Activated naive CD4-positive, alpha-beta T cell treated with Interleukin-2 at 50 U/mL for 16 hours (primary cell): ENCODE data around the gene SIPA1L3.
"Not testable (repeated sequence)": the region's sequence is repeated elsewhere in the genome, so short reads cannot be mapped to it uniquely, and the experiment has no call there.

ENCODE experiments used
- DNase-seq: peaks from one replicate; pipeline ENCODE4 v3.0.0-alpha.2; 2020

SIPA1L3 gene

DNA sequence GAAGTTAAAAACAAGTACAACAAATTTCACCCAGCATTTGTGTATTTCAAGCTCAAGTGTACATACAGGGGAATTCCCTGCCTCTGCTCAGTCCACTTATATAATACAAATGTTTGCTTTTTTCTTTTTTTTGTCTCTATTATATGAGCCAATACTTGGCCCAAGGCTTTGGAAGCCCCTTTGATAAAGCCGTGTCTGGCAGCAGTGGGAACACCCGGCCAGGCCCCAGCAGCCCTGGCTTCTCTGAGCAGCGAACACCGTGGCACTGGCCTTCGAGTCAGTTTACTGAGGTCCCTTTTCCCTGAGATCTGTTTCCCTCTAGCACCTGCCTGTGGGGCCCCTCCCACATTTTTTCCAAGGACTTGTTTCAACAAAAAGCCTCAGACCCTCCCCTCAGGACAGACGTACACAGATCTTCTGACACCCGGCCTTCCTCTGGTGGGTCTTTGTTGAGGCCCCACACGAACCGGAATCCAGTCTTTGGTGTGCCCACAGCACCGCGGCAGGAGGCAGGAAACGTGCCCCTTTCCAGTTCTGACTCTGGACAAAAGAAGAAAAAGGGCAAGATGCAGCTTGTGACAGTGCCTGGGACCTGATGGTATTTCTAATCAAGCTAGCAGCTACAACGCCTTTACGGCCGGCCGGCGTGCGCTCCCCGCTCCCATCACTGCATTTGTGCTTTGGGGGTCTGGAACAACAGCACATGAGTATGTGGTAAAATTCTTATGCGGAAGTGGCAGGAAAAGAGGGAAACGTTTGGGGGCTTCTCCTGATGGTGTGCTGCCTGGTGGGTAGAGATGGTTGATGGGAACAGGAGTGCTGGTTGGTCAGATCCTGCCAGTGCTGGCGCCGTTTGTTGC lies 13.8 kb downstream of the SIPA1L3 start:
- no peak for DNase-seq

DNA sequence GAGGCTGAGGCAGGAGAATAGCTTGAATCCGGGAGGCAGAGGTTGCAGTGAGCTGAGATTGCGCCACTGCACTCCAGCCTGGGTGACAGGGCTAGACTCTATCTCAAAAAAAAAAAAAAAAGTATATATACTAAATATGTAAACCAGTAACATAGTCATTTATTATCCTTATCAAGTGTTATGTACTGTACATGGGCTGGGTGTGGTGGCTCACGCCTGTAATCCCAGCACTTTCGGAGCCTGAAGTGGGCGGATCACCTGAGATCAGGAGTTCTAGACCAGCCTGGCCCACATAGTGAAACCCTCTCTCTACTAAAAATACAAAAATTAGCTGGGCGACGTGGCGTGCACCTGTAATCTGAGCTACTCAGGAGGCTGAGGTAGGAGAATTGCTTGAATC lies 17.6 kb downstream of the SIPA1L3 start:
- not testable (repeated sequence) for DNase-seq

DNA sequence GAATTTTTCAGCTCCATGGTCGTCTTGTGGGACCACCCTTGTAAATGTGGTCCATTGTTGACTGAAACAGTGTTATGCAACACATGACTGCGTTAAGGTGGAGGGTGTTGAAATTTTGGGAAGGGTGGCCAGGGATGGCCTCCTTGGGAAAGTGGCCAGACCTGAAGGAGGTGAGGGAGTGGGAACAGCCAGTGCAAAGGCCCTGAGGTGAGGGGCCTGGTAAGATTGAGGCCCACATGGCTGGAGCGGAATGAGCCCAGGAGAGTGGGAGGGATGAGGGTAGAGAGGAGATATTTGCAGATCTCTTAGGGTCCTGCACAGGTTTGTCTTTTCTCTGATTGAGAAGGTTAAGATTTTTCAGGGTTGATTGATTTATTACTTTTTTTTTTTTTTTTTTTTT lies 18.2 kb downstream of the SIPA1L3 start:
- no peak for DNase-seq

- no peak for DNase-seq
Measured at GRCh38 chr19:37926255-37926654, 19.2 kb downstream of the SIPA1L3 start.

DNA sequence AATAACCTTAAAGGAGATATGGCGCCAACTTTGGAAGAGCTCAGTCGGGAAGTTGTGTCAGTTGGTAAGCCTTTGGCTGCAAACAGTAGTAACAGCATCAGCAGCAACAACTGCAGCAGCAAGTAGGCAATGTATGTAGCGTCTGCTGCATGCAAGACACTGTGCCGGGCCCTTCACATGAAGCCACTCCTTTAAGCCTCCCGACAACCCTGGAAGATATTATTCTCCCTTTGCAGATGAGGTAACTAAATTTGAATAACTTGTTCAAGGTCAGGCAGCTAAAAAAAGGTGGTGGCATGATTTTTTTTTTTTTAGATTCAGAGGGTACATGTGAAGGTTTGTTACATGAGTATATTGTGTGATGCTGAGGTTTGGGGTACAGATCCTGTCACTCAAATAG lies 19.7 kb downstream of the SIPA1L3 start:
- DNase-seq = no peak

DNA sequence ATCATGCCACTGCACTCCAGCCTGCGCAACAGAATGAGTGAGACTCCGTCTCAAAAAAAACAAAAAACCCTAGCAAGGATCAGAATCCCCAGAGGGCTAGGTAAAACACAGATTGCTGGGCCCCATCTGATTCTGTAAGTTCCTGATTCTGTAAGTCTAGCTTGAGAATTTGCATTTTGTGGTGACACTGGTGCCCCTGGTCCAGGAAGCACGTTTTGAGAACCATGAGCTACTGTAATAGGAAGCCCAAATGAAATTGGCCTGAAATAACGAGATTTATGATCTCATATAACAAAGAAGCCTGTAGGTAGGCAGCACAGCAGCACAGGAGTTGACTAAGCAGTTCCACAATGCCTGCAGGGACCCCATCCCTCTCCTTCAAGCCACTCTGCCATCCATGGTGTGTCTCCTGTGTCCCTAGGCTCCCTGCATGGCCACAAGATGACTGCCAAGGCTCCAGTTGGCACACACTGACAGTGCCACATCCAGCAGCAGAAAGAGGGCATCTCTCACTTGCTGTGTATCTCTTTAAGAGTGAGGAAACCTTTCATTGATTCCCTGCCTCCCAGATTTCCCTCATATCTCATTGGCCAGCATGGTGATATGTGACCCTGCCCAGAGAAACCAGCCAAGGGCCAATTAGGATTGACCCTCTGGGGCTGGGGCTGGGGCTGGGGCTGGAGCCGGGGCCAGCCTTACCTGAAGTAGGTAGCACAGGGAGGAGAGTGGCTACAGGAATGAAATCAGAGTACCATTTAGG lies 21.7 kb downstream of the SIPA1L3 start:
- DNase-seq = no peak

GRCh38 chr19:37929355-37929923 lies 22.4 kb downstream of the SIPA1L3 start:
- no peak for DNase-seq

- no peak for DNase-seq
Measured at GRCh38 chr19:37930416-37930815, 23.4 kb downstream of the SIPA1L3 start.

GRCh38 chr19:37931881-37932655 lies 25.1 kb downstream of the SIPA1L3 start:
- DNase-seq = no peak

DNA sequence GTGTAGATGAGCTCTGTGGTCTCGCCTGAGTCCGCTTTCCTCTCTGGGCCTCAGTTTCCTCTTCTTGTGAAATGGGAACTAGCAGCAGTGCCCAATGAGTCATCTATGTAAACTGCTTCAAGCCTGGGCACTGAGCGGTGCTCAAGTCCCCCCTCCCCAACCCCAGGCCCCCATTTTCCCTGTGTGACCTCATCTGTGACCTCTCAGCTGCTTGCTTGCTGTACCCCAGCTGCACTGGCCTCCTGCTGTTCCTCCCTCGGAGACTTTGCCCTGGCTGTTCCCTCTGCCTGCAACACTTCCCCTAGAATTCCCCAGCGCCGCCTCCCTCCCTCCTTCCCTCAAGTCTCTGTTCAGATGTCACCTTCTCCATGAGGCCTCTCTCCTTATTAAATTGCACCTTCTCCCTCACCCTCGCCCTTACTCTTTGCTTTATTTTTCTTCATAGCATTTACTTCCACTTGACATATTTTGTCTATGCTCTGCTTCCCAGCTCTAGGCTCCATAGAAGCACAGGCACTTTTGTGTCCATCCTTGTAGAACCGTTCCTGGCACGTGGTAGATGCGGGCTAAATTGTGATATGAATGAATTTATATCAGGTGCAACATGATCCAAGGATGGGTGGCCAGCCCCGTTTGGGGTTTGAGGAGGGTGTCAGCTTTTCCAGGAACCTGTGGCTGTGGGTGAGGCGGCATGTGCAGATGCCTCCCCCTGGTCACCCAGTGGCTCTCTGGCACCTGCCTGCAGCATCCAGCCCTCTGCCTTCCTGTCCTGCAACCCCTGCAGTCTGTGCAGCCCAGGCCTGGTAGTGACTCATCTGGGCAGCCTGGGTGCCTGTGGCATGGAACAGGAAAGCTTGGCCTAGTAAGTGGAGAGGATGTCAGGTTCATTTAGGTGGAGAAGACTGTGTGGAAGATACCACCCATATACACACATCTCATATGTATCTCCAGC lies 26.3 kb downstream of the SIPA1L3 start:
- no peak for DNase-seq

GRCh38 chr19:37933937-37934358 lies 26.9 kb downstream of the SIPA1L3 start:
- DNase-seq = no peak

DNA sequence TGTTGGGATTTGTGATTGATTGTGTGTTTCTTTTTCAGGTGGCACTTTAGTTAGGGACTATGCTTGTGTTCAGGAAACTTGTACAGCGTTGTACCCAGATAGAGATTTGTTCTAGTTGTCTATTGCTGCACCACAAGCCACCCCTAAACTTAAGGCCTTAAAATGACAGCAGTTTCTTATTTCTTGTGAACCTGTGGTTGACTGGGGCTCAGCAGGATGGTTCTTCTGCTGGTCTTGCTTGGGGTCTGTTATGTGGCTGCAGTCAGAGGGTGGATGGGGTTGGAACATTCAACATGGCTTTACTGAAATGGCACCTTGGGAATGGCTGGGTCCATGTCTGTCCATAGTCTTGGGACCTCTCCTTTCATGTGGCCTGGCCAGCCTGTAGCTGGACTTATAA lies 28.3 kb downstream of the SIPA1L3 start:
- DNase-seq = no peak

- DNase-seq = no peak
Measured at GRCh38 chr19:37936166-37936565, 29.2 kb downstream of the SIPA1L3 start.

DNA sequence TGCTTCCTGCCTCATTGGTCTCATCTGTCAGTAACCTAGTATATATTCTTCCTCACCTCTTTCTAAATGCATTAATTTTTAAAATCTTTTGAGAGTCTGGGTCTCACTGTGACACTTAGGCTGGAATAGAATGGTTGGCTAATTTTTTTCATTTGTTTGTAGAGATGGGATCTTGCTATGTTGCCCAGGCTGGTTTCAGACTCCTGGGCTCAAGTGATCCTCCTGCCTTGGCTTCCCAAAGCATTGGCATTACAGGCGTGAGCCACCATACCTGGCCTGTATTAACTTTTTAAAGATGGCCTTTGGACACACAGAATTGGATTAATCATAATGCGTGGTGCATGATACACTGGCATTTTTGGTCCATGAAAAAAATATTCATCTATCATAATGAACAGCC lies 29.9 kb downstream of the SIPA1L3 start:
- DNase-seq = no peak

DNA sequence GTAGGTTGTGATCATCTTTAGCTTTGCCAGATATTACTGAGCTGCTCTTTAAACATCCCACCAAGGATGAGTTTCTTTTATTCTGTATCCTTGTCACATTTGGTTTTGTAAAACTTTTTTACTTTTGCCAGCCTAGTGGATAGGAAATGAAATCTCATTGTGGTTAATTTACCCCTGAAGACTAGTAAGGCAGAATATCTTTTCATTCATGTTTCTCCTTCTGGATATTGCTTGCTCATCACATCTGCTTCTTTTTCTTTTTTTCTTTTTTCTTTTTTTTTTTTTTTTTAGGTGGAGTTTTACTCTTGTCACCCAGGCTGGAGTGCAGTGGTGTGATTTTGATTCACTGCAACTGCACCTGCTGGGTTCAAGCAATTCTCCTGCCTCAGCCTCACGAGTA lies 31.3 kb downstream of the SIPA1L3 start:
- no peak for DNase-seq

- DNase-seq = no peak
Measured at GRCh38 chr19:37941782-37942515, 34.9 kb downstream of the SIPA1L3 start.

DNA sequence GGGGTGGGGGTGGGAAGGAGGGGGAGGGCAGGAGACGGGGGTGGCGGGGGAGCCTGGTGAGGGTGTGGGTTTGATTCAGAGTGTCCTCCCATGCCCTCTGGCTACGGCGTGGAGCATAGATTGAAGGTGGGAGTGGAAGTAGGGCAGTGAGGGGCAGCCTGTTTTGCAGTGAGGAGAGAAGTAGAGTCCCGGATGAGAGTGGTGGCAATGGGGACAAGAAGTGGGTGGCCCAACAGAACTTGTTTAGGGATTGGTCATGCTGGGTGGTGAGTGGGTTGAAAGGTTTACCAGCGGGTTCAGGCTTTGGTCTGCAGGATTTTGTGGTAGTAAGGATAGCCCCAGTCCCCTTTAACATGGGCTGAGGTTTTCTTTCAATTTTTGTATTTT lies 35.5 kb downstream of the SIPA1L3 start:
- no peak for DNase-seq

- no peak for DNase-seq
Measured at GRCh38 chr19:37943480-37943879, 36.5 kb downstream of the SIPA1L3 start.

- DNase-seq = no peak
Measured at GRCh38 chr19:37946132-37946531, 39.1 kb downstream of the SIPA1L3 start.

GRCh38 chr19:37947778-37948177 lies 40.8 kb downstream of the SIPA1L3 start:
- DNase-seq = no peak

DNA sequence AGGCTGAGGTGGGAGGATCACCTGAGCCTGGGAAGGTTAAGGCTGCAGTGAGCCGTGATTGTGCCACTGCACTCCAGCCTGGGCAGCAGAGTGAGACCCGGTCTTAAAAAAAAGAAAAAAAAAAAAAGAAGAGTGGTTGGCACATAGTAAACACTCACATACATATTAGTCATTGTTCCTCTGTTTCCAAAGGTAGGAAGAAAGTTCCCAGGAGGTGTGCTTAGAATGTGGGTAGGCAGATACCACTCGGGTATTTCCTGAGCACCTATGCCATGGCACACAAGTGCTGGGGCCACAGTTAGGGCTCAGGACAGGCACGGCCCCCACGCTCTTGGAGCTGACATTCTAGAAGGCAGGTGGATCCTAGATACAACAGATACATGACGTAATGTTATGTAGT lies 41.4 kb downstream of the SIPA1L3 start:
- DNase-seq = no peak
